ENCODE results near the gene IL5RA.

IL5RA gene

DNA sequence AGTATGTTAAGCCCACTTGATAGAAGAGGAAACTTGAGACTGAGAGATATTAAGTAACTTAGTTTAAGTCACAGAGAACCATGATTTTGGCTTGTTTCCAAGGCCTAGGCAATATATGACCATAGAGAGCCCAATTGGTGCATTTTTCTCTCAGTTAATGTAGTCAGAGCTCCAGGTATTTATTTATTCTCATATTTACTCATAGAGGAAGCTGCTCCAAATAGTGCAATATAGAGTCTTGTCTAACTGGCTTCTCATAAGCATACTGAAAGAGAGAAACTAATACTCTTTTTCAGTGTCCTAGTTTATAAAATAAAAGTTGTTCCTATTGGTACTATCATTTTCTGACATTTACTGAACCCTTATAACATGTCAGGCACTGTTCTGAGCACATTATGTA, 31.8 kb upstream of the IL5RA start:
- no peak overlapping the region for H3K4me3 ChIP-seq (ENCODE audit: control insufficient read depth, low read depth, low read length)
- no peak for DNase-seq (ENCODE audit: low read depth)
- TF ChIP-seq, protein P1, sequence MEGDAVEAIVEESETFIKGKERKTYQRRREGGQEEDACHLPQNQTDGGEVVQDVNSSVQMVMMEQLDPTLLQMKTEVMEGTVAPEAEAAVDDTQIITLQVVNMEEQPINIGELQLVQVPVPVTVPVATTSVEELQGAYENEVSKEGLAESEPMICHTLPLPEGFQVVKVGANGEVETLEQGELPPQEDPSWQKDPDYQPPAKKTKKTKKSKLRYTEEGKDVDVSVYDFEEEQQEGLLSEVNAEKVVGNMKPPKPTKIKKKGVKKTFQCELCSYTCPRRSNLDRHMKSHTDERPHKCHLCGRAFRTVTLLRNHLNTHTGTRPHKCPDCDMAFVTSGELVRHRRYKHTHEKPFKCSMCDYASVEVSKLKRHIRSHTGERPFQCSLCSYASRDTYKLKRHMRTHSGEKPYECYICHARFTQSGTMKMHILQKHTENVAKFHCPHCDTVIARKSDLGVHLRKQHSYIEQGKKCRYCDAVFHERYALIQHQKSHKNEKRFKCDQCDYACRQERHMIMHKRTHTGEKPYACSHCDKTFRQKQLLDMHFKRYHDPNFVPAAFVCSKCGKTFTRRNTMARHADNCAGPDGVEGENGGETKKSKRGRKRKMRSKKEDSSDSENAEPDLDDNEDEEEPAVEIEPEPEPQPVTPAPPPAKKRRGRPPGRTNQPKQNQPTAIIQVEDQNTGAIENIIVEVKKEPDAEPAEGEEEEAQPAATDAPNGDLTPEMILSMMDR (conservative IDR thresholded peaks at IDR 0.05; ENCODE audit: control insufficient read depth, insufficient read depth, low read depth, low read length) = no peak

DNA sequence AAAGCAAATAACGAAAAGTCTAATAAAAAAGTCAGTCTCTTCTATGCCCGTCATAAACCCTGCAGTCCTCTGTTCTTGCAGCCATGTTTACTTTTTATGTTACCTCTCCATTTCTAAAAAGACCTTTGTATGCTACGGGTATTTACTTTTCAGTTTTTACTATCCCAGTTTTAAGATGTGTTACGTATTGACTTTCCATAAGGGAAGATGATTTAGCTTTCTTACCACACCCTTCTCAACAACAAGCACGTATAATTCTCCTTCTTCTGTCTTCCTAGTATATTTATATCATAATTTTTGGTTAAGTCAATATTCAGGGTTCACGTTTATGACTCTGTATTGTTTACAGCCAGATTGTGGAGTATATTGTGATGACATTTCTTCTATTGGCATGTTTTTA, 27.4 kb upstream of the IL5RA start:
- TF ChIP-seq, protein P1 (conservative IDR thresholded peaks at IDR 0.05; ENCODE audit: control insufficient read depth, insufficient read depth, low read depth, low read length) = no peak
- no peak for DNase-seq (ENCODE audit: low read depth)
- no peak overlapping the region for H3K4me3 ChIP-seq (ENCODE audit: control insufficient read depth, low read depth, low read length)

DNA sequence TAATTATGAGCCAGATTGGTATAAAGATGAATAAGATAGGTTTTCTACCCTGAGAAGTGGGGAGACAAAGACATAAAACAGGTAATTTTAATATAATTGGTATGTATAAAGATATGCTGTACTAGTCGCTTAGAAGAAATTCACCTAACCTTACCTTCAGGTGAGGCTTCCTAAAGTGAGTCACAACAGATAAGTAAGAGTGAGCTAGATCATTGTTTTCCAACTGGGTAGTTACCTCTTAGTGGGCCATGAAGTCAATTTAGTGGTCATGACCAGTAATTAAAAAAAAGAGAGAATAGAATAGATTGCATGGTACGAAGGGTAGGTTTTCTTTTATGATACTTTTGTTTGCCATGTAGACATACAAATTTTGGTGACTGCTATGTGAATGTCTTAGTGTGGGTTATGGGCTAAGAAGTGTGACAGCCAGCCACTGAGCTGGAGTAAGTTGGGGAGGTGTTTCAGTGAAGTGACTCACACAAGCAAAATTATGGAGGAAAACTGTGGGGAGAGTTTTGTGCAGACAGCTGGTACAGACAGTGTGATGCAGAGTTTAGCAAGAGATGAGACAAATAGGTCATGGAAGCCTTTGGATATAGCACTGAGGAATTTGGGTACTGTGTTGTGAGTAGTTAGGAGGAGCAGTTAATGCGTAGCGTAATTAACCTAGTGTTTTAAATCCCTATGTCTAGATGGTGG, 24.7 kb upstream of the IL5RA start:
- peak; percentile 61 for DNase-seq (ENCODE audit: low read depth)
- H3K4me3 ChIP-seq (ENCODE audit: control insufficient read depth, low read depth, low read length) = no peak overlapping the region
- TF ChIP-seq, protein P1 (conservative IDR thresholded peaks at IDR 0.05; ENCODE audit: control insufficient read depth, insufficient read depth, low read depth, low read length) = no peak

DNA sequence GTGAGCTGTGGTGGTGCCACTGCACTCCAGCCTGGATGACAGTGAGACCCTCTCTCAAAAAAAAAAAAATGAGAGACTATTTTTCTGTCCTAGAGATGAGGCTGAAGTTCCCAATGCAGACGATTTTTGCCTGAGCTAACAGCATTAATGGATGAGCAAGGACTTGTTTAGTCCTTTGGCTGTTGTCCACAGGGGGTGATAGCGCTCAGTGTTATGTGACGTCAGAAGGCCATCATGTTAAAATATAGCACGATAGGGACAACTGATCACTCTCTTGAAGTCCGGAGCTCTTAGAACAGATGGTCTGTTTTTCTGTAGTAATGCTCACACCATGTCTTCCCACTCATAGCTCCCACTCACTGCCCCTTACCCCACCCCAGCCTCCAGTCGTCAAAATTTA, 23.3 kb upstream of the IL5RA start:
- no peak overlapping the region for H3K4me3 ChIP-seq (ENCODE audit: control insufficient read depth, low read depth, low read length)
- DNase-seq (ENCODE audit: low read depth) = peak; percentile 36
- TF ChIP-seq, protein P1 (conservative IDR thresholded peaks at IDR 0.05; ENCODE audit: control insufficient read depth, insufficient read depth, low read depth, low read length) = no peak

DNA sequence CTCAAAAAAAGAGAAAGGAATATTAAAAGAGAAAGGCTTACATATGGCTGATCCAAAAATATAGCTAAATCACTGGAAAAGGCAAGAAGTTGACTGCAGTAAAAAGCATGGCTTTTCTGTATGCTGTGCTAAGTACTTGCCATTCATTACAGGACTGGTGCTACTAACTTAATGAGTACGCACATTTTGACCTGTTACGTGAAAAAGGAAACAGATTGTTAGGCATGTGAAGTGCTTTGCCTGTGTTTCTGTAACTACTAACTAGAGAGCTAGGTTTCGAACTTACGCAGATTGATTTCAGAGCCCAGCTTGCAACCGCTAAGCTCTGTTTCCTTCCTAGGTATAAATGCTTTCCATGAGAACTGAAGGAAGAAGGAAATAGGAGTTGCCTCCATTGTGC, 19.4 kb upstream of the IL5RA start:
- H3K4me3 ChIP-seq (ENCODE audit: control insufficient read depth, low read depth, low read length) = no peak overlapping the region
- TF ChIP-seq, protein P1 (conservative IDR thresholded peaks at IDR 0.05; ENCODE audit: control insufficient read depth, insufficient read depth, low read depth, low read length) = no peak
- no peak for DNase-seq (ENCODE audit: low read depth)

DNA sequence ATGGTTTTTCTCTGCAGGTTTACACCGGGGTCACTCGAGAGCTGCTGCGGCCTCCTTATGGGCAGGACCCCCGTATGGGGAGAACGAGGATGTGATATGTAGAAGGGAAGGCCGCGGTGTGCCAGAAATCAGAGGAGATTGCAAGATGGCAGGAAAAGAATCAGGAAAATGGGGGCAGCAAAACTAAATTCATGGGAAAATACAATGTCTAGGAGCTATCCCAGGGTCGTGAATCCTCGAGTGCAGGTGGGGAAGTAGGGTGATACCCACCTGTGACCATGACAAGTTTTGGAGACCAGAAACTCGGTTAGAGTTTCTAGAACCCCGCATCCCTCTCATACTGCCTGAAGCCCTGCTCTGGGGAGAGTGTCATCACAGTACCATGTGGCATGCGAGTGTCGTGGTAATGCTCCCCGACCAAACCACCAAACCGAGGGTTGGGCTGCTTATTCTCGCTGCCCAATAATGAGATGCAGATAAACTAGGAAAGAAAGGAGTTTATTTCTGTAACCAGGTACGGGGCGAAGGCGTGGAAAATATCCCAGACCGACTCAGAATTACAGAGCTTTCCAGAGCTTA, 17.3 kb upstream of the IL5RA start:
- peak; percentile 25 for DNase-seq (ENCODE audit: low read depth)
- H3K4me3 ChIP-seq (ENCODE audit: control insufficient read depth, low read depth, low read length) = peak overlapping the region; percentile 83
- TF ChIP-seq, protein P1 (conservative IDR thresholded peaks at IDR 0.05; ENCODE audit: control insufficient read depth, insufficient read depth, low read depth, low read length) = no peak
